NB4 (cell line): ENCODE data around the gene AXL.

Source experiments
- MAX ChIP-seq: IDR thresholded peaks from 2 replicates; pipeline ENCODE4 v1.6.1; 2011; ENCODE audit warnings: low read depth, low read length
- MYC ChIP-seq: IDR thresholded peaks from 2 replicates; pipeline ENCODE4 v1.6.1; 2011; ENCODE audit warnings: low read depth, low read length
- POLR2A ChIP-seq: IDR thresholded peaks from 2 replicates; pipeline ENCODE4 v1.6.1; 2011; ENCODE audit warnings: mild to moderate bottlenecking; ENCODE audit not compliant: insufficient read length; ENCODE audit errors: extremely low read depth
- TF ChIP-seq, protein P1 (sequence below): IDR thresholded peaks from one replicate; pipeline ENCODE4 v1.5.1; 2012; ENCODE audit warnings: low read depth, low read length

DNA sequence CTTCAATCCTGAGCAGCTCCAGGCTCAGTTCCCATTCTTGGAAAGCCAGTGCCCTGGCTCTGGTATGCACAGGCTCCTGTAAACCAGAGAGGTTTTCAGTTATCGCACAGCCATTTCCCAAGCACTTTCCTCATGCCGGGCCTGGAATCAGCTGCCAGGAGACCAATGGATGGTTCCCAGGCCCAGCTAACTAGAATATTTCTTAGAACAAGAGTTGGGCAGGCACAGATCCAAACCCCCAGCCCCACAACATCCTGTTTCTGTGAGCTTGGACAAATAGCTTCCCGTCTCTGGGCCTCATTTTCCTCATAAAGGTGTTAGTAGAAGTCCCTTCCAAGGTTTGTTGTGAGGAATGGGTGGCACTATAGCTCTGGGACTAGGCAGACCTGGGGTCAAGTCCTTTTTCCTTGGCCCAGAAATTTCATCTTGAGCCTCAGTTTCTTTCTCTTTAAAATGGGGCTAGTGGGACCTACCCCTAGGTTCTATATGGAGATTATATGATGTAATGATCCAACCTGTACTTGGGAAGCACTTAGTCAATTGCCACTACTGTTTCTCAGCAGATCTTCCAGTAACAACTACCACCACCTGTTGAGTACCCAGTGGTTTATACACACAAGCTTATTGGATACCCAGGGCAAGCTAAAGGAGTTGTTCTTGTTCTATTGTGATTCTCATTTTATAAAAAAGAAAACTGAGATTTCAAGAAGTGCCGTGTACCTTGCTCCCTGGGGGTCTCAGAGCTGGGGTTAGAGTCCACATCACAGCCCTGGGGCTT, 85.9 kb downstream of the AXL start:
- TF ChIP-seq, protein P1, sequence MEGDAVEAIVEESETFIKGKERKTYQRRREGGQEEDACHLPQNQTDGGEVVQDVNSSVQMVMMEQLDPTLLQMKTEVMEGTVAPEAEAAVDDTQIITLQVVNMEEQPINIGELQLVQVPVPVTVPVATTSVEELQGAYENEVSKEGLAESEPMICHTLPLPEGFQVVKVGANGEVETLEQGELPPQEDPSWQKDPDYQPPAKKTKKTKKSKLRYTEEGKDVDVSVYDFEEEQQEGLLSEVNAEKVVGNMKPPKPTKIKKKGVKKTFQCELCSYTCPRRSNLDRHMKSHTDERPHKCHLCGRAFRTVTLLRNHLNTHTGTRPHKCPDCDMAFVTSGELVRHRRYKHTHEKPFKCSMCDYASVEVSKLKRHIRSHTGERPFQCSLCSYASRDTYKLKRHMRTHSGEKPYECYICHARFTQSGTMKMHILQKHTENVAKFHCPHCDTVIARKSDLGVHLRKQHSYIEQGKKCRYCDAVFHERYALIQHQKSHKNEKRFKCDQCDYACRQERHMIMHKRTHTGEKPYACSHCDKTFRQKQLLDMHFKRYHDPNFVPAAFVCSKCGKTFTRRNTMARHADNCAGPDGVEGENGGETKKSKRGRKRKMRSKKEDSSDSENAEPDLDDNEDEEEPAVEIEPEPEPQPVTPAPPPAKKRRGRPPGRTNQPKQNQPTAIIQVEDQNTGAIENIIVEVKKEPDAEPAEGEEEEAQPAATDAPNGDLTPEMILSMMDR, result no peak
- TF ChIP-seq MYC (no peak), POLR2A (no peak), MAX (no peak)
